EH (cell line): ENCODE measurements around the gene PIAS1.
A peak's percentile ranks its signal among the peaks of the same experiment; 100 is the strongest.
"Not testable (repeated sequence)": the region's sequence is repeated elsewhere in the genome, so short reads cannot be mapped to it uniquely, and the experiment has no call there.

Experiments used
- DNase-seq: peaks from one replicate; pipeline ENCODE4 v3.0.0-alpha.2; 2015; ENCODE audit warnings: low read depth

PIAS1 gene

GRCh38 chr15:68034719-68035293 lies 19.3 kb upstream of the PIAS1 start:
- DNase-seq: no peak

GRCh38 chr15:68038246-68038645 lies 15.9 kb upstream of the PIAS1 start:
- DNase-seq: no peak

- DNase-seq: no peak
Observed at GRCh38 chr15:68040144-68040543, 14.0 kb upstream of the PIAS1 start.

GRCh38 chr15:68042156-68042854 lies 11.8 kb upstream of the PIAS1 start:
- no peak for DNase-seq

- DNase-seq: no peak
Observed at GRCh38 chr15:68042855-68043222, 11.3 kb upstream of the PIAS1 start.

DNA sequence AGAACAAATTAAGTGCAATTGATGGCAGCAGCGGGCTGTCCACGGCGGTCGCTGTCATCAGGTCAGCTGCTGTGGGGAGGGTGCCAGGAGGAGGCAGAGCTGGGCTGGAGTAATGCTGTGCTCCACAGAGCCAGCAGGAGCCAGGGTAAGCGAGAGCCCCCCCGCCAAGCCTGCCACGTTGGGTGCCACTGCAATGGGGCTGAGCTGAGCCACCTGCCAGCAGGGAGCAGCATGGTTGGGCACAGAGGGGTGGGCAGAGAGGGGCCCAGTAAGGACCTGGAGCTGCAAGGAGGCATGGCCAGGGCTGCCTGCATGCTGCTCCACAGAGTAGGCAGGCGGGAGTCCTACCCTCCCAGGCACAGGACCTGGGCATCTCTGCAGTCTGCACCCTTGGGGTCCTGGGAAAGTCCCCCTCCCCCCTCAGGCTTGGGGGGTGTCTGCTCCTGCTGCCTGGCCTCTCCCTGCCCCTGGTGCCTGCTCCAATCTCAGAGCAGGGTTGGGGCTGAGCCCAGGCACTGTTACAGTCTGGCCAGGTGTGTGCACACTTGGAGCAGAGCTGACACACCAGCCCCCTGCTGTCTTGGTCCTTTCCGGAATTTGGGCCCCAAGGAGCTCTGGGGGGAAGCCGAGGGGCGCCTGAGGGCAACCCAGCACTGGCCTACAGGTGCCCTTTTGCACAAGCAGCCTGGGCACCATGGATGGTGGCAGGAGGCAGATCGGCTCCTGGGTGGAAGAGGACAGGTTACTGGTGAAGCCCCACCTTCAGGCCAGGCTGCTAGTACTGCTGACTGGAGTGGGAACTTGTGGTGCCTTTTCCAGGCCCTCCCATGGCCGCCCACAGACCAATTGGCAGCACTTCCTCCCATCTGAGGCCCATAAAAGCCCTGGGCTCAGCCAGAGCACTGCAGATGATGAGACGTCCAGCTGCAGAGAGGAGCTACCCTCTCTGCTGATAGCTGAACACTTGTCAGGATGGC lies 8.5 kb upstream of the PIAS1 start:
- DNase-seq: no peak

DNA sequence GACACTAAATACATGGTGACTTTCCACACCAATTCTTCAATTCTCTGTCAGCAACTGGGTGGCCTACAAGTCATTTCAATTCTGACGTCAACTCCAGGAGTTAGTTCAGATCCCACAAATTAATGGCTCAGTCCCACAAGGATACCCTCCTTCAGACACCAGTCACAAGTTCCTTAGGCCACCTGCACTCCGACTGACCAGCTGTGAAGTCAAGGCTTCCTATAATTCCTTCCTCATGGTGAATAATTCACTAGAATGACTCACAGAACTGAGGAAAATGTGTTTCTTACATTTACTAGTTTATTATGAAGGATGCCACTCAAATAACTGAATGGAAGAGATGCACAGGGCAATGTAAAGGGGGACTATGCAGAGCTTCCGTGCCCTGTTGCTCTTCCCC lies 6.3 kb upstream of the PIAS1 start:
- DNase-seq: no peak

DNA sequence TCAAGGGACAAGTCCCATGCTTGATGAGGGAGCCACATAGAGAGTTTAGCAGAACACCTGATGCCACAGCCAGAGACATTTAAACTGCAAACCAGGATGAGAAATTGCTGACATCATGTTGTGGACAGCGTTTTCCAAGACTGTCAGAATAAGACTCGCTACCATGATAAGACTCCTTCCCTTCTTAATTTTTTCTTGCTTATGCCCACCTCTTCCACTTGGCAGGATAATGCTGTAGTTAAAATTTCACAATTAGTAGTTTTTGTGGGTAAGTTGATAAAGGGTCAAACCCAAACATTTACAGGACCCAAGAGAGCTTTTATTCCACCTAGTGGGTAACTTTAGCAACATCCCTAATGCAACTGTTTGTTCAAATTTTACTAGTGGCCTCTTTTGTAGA lies 3.0 kb upstream of the PIAS1 start:
- no peak for DNase-seq

DNA sequence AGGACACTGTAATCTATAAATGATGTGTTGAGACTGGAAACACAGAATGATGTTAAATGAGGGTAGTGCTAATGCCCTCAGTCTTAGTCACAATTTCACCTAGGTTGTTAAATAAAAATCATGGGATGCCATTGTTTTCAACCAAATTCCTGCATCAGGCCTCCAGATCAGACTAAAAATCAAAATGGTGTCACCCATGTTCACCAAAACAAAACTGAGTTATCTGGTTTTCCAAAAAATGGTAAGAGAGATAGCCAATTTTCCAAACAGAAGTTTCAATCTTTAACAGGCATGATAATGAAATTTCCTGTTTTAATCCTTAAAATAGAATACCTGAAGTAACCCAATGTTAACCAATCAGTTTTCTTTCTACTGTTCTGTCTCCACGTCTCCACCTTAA lies 2.2 kb upstream of the PIAS1 start:
- no peak for DNase-seq

GRCh38 chr15:68052431-68052830 lies 1.7 kb upstream of the PIAS1 start:
- DNase-seq: no peak

DNA sequence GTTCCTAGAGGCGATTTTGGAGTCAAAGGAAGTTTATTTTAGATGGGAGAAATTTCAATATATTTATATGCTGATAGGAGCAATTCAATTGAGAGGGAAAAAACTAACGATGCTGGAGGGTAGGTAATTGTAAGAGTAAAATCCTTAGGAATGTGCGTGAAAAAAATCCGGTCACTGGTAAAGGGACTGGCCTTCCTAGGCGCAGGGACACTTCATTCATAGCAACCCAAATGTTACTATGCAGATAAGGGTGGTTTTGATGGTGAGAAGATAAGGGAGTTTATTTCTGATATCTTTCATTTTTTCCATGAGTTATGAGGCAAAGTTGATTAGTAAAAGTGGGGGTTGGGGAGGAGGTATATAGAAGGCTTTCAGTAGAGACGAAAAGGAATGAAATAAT lies 1.1 kb upstream of the PIAS1 start:
- DNase-seq: no peak

DNA sequence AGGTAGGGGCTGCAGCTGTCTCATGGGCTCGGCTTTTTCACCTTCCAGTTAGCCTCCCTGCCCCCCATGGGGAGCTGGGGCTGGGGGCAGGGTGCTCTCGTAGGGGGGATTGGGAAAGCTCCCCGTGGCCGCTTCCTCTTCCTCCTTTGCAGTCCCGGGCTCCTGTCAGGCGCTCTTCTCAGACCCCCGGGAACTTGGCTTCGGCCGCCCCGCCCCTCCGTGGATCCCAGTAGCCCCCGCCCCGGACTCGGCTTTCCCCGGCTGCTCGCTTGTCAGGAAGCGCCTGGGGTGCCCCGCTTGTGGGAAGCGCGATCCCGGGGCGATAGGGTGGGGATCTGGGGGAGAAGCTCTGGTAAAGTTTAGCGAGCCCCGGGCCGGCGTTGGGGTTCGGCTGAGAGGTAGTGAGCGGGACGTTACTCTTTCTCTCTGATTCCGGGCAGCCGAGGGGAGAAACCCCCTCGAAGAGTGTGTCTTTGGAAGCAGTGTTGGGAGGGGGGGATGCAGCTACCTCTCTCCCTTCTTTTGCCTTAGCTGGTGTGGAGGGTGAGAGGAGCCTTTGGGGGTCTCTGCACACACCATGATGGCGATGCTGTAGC lies 611 bp downstream of the PIAS1 start:
- peak; percentile 65 for DNase-seq

DNA sequence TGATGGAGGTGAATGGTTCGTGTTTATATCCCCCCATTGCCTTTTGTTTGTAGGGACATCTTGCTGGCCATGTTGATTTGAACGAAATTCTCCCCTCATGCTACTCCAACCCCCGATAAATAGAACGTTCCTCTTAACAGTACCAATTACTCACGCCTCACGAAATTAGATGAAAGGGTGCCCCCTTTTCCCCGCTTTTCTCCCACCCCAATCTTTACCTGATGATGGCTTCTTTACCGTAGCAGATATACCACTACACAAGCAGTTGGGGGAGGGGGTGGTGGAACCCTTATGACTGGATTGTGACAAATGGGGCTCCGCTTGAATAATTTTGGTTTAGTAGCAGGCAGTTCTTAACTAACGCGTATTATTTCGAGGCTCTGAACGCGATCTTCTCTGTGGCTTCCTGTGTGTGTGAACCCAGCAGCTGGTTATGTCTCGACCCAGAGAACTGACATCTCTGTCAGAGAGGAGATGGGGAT lies 1.1 kb downstream of the PIAS1 start:
- peak; percentile 67 for DNase-seq

GRCh38 chr15:68056097-68056865 lies 2.2 kb downstream of the PIAS1 start:
- no peak for DNase-seq

DNA sequence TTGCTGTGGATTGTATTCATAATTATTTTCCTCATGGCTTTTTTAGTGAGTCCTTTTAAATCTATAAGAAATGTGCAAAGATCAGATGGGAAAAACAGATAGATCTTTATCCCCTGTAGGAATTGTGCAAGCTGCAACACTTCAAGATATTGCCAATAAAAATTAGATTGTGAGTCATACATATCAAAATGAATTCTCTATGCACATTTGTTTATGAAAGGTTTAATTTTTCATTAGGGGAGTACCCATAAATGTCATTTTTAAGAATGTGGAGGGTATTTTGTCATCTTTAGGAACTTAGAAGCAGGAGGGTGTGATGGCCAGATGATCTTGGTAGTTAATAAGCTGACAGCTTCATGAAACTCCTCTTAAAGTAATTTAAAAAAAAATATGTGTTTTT lies 2.9 kb downstream of the PIAS1 start:
- DNase-seq: no peak

DNA sequence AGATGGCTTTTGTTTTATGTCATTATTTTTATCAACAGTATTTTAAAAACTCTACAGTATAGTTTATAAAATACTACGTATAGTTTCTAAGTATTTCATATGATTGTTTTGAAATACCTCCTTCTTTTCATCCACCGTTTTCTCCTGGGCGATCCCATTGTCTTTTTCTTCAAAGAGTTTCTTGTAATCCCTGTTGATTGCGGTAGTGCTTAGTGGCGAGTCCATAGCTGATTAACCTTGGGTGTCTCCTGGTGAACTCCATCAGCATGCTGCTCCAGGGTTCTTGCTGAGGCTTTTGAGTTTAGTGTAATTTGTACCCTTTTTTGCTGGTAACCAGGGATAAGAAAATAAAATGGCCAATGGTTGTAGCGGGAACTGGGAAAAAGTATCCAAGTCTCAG lies 3.6 kb downstream of the PIAS1 start:
- DNase-seq: no peak

- not testable (repeated sequence) for DNase-seq
Observed at GRCh38 chr15:68058970-68059369, 4.9 kb downstream of the PIAS1 start.

GRCh38 chr15:68059630-68060029 lies 5.5 kb downstream of the PIAS1 start:
- no peak for DNase-seq

- no peak for DNase-seq
Observed at GRCh38 chr15:68061171-68061570, 7.1 kb downstream of the PIAS1 start.

DNA sequence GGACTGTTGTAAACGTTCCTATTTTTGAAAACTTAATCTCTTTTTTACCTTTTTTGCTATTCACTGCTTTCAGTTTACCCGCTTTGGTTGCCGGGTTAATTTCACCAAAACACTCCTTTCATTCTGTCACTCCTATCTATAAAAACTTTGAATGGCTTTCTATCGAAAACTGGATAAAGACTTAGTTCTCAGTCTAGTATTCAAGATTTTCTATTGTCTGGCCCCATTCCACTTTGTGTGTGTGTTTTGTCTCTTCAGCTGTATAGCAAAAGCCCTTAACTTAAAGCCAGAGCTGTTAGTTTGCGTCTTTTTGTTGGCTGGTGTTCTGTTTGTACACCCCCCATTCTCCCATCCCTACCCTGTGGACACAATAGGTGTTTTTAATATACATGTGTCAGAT lies 7.5 kb downstream of the PIAS1 start:
- no peak for DNase-seq

GRCh38 chr15:68062214-68062613 lies 8.1 kb downstream of the PIAS1 start:
- no peak for DNase-seq
